Muscle of back (tissue), 11 donors: ENCODE data around the gene KCNG2. TPM values are rescaled to one million over a fixed set of nuclear protein-coding genes. Genes with fewer than 3 reads are reported as not detected.

Experiments used
- DNase-seq, 3 donors: peaks; one replicate each; pipeline versions ENCODE4 v3.0.0 to v3.0.0-alpha.2; 2013
- polyA plus RNA-seq, 10 donors: library from polyadenylated mRNA; unstranded; fragments of 120-200 nt; gene quantifications; one replicate each; pipeline ENCODE4 v1.2.1, GENCODE V29; 2013; ENCODE audit not compliant: insufficient read length in 10 of 10

The KCNG2 gene
- polyA plus RNA-seq, 10 donors = 0.13 to 0.63 (median 0.37) TPM

GRCh38 chr18:79818036-79818435 lies 20.3 kb downstream of the KCNG2 start:
- DNase-seq = no peak

- DNase-seq = no peak
Observed at GRCh38 chr18:79818631-79819030, 20.9 kb downstream of the KCNG2 start.

GRCh38 chr18:79819064-79819967 lies 21.6 kb downstream of the KCNG2 start:
- DNase-seq = no peak

- peak in 2 of 3 donors; percentile 31 to 55 for DNase-seq
Observed at GRCh38 chr18:79819968-79820351, 22.2 kb downstream of the KCNG2 start.

- DNase-seq = no peak
Observed at GRCh38 chr18:79823120-79823519, 25.4 kb downstream of the KCNG2 start.

- DNase-seq = no peak
Observed at GRCh38 chr18:79825913-79826312, 28.2 kb downstream of the KCNG2 start.

GRCh38 chr18:79826966-79827365 lies 29.2 kb downstream of the KCNG2 start:
- DNase-seq = no peak

- no peak for DNase-seq
Observed at GRCh38 chr18:79828258-79828657, 30.5 kb downstream of the KCNG2 start.

GRCh38 chr18:79829136-79829854 lies 31.6 kb downstream of the KCNG2 start:
- no peak for DNase-seq

GRCh38 chr18:79832169-79832568 lies 34.4 kb downstream of the KCNG2 start:
- DNase-seq = no peak

GRCh38 chr18:79834834-79835233 lies 37.1 kb downstream of the KCNG2 start:
- no peak for DNase-seq

- DNase-seq = no peak
Observed at GRCh38 chr18:79841936-79842335, 44.2 kb downstream of the KCNG2 start.

- no peak for DNase-seq
Observed at GRCh38 chr18:79844999-79845563, 47.3 kb downstream of the KCNG2 start.

- DNase-seq = no peak
Observed at GRCh38 chr18:79846936-79847557, 49.3 kb downstream of the KCNG2 start.

- no peak for DNase-seq
Observed at GRCh38 chr18:79847606-79848293, 50.0 kb downstream of the KCNG2 start.

GRCh38 chr18:79848294-79848578 lies 50.5 kb downstream of the KCNG2 start:
- no peak for DNase-seq

- no peak for DNase-seq
Observed at GRCh38 chr18:79848579-79849327, 51.0 kb downstream of the KCNG2 start.

- no peak for DNase-seq
Observed at GRCh38 chr18:79849328-79850207, 51.8 kb downstream of the KCNG2 start.

GRCh38 chr18:79850731-79851130 lies 53.0 kb downstream of the KCNG2 start:
- DNase-seq = no peak

- DNase-seq = no peak
Observed at GRCh38 chr18:79851489-79851888, 53.8 kb downstream of the KCNG2 start.
